H1 (cell line): ENCODE measurements around the gene RAPGEF5.

Source experiments
- BACH1 ChIP-seq: IDR thresholded peaks from 2 replicates; pipeline ENCODE4 v1.6.1; 2012; ENCODE audit warnings: low read length, improper control_type of control experiment
- BRCA1 ChIP-seq: IDR thresholded peaks from 2 replicates; pipeline ENCODE4 v1.6.1; 2012; ENCODE audit warnings: low read depth, low read length, improper control_type of control experiment
- CHD1 ChIP-seq: IDR thresholded peaks from 2 replicates; pipeline ENCODE4 v1.6.1; 2012; ENCODE audit warnings: low read depth, low read length, improper control_type of control experiment
- CTCF ChIP-seq, 3 experiments: IDR thresholded peaks; 1 replicate in 2 of 3; 2 replicates in 1 of 3; pipeline versions ENCODE4 v1.5.1 to v1.6.1; 2011; ENCODE audit warnings: low read length in 3 of 3, mild to moderate bottlenecking in 3 of 3, inconsistent platforms in 2 of 3, low read depth in 1 of 3, moderate library complexity in 1 of 3; ENCODE audit not compliant: insufficient read depth in 1 of 3; ENCODE audit errors: control extremely low read depth in 1 of 3
- EGR1 ChIP-seq: IDR thresholded peaks from 2 replicates; pipeline ENCODE4 v1.6.1; 2011; ENCODE audit warnings: low read depth, low read length, borderline replicate concordance
- MAFK ChIP-seq: IDR thresholded peaks from 2 replicates; pipeline ENCODE4 v1.6.1; 2012; ENCODE audit warnings: low read depth, mild to moderate bottlenecking, improper control_type of control experiment, low read length
- POLR2A ChIP-seq, 2 experiments: IDR thresholded peaks; 1 replicate in 1 of 2; 2 replicates in 1 of 2; pipeline ENCODE4 v1.6.1; 2011; ENCODE audit warnings: low read depth in 2 of 2, low read length in 2 of 2, mild to moderate bottlenecking in 2 of 2; ENCODE audit errors: control extremely low read depth in 1 of 2
- POLR2AphosphoS5 ChIP-seq: IDR thresholded peaks from 2 replicates; pipeline ENCODE4 v1.6.1; 2011; ENCODE audit warnings: low read depth, low read length
- RFX5 ChIP-seq: IDR thresholded peaks from 2 replicates; pipeline ENCODE4 v1.6.1; 2011; ENCODE audit warnings: low read depth, low read length, improper control_type of control experiment, borderline replicate concordance
- SIN3A ChIP-seq, 2 experiments: IDR thresholded peaks in 1 of 2; conservative IDR thresholded peaks in 1 of 2; 2 replicates each; pipeline ENCODE4 v1.6.1; 2011 to 2012; ENCODE audit warnings: low read length in 2 of 2, improper control_type of control experiment in 1 of 2, low read depth in 1 of 2, mild to moderate bottlenecking in 1 of 2
- SP1 ChIP-seq: IDR thresholded peaks from 2 replicates; pipeline ENCODE4 v1.6.1; 2011; ENCODE audit warnings: low read depth, low read length
- TEAD4 ChIP-seq: IDR thresholded peaks from 2 replicates; pipeline ENCODE4 v1.6.1; 2012; ENCODE audit warnings: low read depth, low read length, inconsistent platforms, mixed read lengths
- ZNF274 ChIP-seq: IDR thresholded peaks from 2 replicates; pipeline ENCODE4 v1.7.0; 2012; ENCODE audit warnings: low read length, borderline replicate concordance; ENCODE audit errors: extremely low read depth

- TF ChIP-seq CTCF (IDR thresholded peaks at IDR 0.05; ENCODE audit: control extremely low read depth in 1 of 3, insufficient read depth in 1 of 3, low read depth in 1 of 3, low read length in 3 of 3) (no peak), EGR1 (no peak), POLR2A (IDR thresholded peaks at IDR 0.05; ENCODE audit: control extremely low read depth in 1 of 2, low read depth in 2 of 2, low read length in 2 of 2) (no peak), BACH1 (no peak), TEAD4 (no peak), CHD1 (no peak), POLR2AphosphoS5 (no peak), SP1 (no peak), BRCA1 (no peak), SIN3A (conservative IDR thresholded peaks at IDR 0.05 in 1 of 2, IDR thresholded peaks at IDR 0.05 in 1 of 2; ENCODE audit: low read depth in 1 of 2, low read length in 2 of 2) (no peak), MAFK (no peak), ZNF274 (no peak), RFX5 (no peak)
Observed at GRCh38 chr7:22141355-22141754, 215.6 kb downstream of the RAPGEF5 start.
